ENCODE results near the gene STUB1. TPM values are rescaled to one million over a fixed set of nuclear protein-coding genes. Genes with fewer than 3 reads are reported as not detected.

STUB1 gene
- total RNA-seq, 4 donors from 2014 or later = 116 to 143 (median 125) TPM

- Histone ChIP-seq H3K36me3 (peaks cover 37% of the 10 kb centered on the region), H3K4me1 (peaks cover 54% of the 10 kb centered on the region), H3K9me3 (no peaks in the 10 kb centered on the region), H3K27me3 (peaks cover 4% of the 10 kb centered on the region), H3K4me3 (peak within 1 kb of the TSS; percentile 38), H3K27ac (no peak within 1 kb of the TSS)
- WGBS = 0% methylated on average over 3 of the region's 73 CpGs
- TF ChIP-seq EP300 (IDR thresholded peaks at IDR 0.05) = no peak
- no peak for TF ChIP-seq POLR2AphosphoS5 (IDR thresholded peaks at IDR 0.05)
- TF ChIP-seq CTCF (IDR thresholded peaks at IDR 0.05) = no peak
- TF ChIP-seq POLR2A (IDR thresholded peaks at IDR 0.05) = no peak
- no peak for DNase-seq (ENCODE audit: low spot score in 2 of 2)
Measured at GRCh38 chr16:674968-675883, 5.0 kb upstream of the STUB1 start, which contains the start of gene RHBDL1. TSS of gene RHBDL1 (plus strand) at chr16:675671. CDS start at chr16:675791, 120 bp downstream.

- peaks cover 29% of the 10 kb centered on the region for H3K36me3 ChIP-seq
- peak overlapping the region; percentile 38 for H3K4me3 ChIP-seq
- no peaks in the 10 kb centered on the region for H3K9me3 ChIP-seq
- H3K27me3 ChIP-seq = peaks cover 4% of the 10 kb centered on the region
- no peak overlapping the region for H3K27ac ChIP-seq
- TF ChIP-seq POLR2AphosphoS5 (IDR thresholded peaks at IDR 0.05) (no peak), CTCF (IDR thresholded peaks at IDR 0.05) (no peak), EP300 (IDR thresholded peaks at IDR 0.05) (no peak), POLR2A (IDR thresholded peaks at IDR 0.05) (no peak)
- WGBS = 7% methylated on average over 14 of the region's 25 CpGs
- no peak for DNase-seq (ENCODE audit: low spot score in 2 of 2)
- H3K4me1 ChIP-seq = peaks cover 58% of the 10 kb centered on the region
Measured at GRCh38 chr16:675884-676564, 4.2 kb upstream of the STUB1 start.

- Histone ChIP-seq H3K4me3 (no peak overlapping the region), H3K4me1 (peaks cover 63% of the 10 kb centered on the region), H3K9me3 (no peaks in the 10 kb centered on the region), H3K36me3 (peaks cover 24% of the 10 kb centered on the region), H3K27me3 (peaks cover 4% of the 10 kb centered on the region), H3K27ac (no peak overlapping the region)
- no peak for DNase-seq (ENCODE audit: low spot score in 2 of 2)
- WGBS = 79% methylated on average over 9 of the region's 21 CpGs
- no peak for TF ChIP-seq EP300 (IDR thresholded peaks at IDR 0.05)
- TF ChIP-seq CTCF (IDR thresholded peaks at IDR 0.05) = no peak
- TF ChIP-seq POLR2A (IDR thresholded peaks at IDR 0.05) = no peak
- TF ChIP-seq POLR2AphosphoS5 (IDR thresholded peaks at IDR 0.05) = no peak
Measured at GRCh38 chr16:676565-676902, 3.7 kb upstream of the STUB1 start.

GRCh38 chr16:676913-677312 is 3.3 kb upstream of the STUB1 start:
- peaks cover 24% of the 10 kb centered on the region for H3K36me3 ChIP-seq
- H3K4me1 ChIP-seq = peaks cover 67% of the 10 kb centered on the region
- H3K27ac ChIP-seq = no peak overlapping the region
- WGBS = no CpG with 5 or more reads among the region's 23 CpGs
- no peak for TF ChIP-seq EP300 (IDR thresholded peaks at IDR 0.05)
- peak in 2 of 3 donors; percentile 15 to 61 for TF ChIP-seq POLR2AphosphoS5 (IDR thresholded peaks at IDR 0.05)
- DNase-seq (ENCODE audit: low spot score in 2 of 2) = no peak
- H3K27me3 ChIP-seq = peaks cover 4% of the 10 kb centered on the region
- H3K4me3 ChIP-seq = no peak overlapping the region
- no peaks in the 10 kb centered on the region for H3K9me3 ChIP-seq

- H3K27me3 ChIP-seq = peaks cover 4% of the 10 kb centered on the region
Measured at GRCh38 chr16:677316-678190, 2.7 kb upstream of the STUB1 start.

More at GRCh38 chr16:677316-678190, 2.7 kb upstream of the STUB1 start:
- Histone ChIP-seq H3K27ac (no peak overlapping the region), H3K36me3 (peaks cover 24% of the 10 kb centered on the region), H3K4me3 (peak overlapping the region; percentile 5), H3K4me1 (peaks cover 72% of the 10 kb centered on the region), H3K9me3 (no peaks in the 10 kb centered on the region)
- 77% methylated on average over 8 of the region's 57 CpGs for WGBS
- DNase-seq (ENCODE audit: low spot score in 2 of 2) = no peak
- TF ChIP-seq EP300 (IDR thresholded peaks at IDR 0.05) = no peak
- TF ChIP-seq CTCF (IDR thresholded peaks at IDR 0.05) = no peak
- TF ChIP-seq POLR2A (IDR thresholded peaks at IDR 0.05) = no peak
- TF ChIP-seq POLR2AphosphoS5 (IDR thresholded peaks at IDR 0.05) = no peak
